ENCODE data around the gene CDHR2.

GRCh38 chr5:176592573-176592972 is 43.4 kb downstream of the CDHR2 start:
- TF ChIP-seq REST (IDR thresholded peaks at IDR 0.05; ENCODE audit: insufficient replicate concordance, low read depth) = no peak
- no peak for TF ChIP-seq CTCF (IDR thresholded peaks at IDR 0.05; ENCODE audit: insufficient read depth, low read length)
